ENCODE results near the gene ADGRL3. TPM values are rescaled to one million over a fixed set of nuclear protein-coding genes. Genes with fewer than 3 reads are reported as not detected.

Gene ADGRL3
- total RNA-seq, 1 donor from 2014 or later = 31.3 TPM

GRCh38 chr4:61820136-61820535, 620.0 kb downstream of the ADGRL3 start:
- H3K4me3 ChIP-seq (ENCODE audit: insufficient read depth, low read depth, low read length) = no peak overlapping the region
- peaks cover 2% of the 10 kb centered on the region for H3K9me3 ChIP-seq (ENCODE audit: insufficient read depth, low read depth, low read length)
- H3K27me3 Mint-ChIP-seq (ENCODE audit: low read depth, unreplicated experiment) = no peaks in the 10 kb centered on the region
- no peaks in the 10 kb centered on the region for H3K27me3 ChIP-seq (ENCODE audit: insufficient read depth, low read length)
- FAIRE-seq (no peak), DNase-seq (ENCODE audit: low read depth) (no peak)
- no peaks in the 10 kb centered on the region for H3K36me3 ChIP-seq (ENCODE audit: insufficient read depth, low read length)
- H3K4me1 ChIP-seq (ENCODE audit: insufficient read depth, low read length) = no peaks in the 10 kb centered on the region
- no peaks in the 10 kb centered on the region for H3K79me2 ChIP-seq (ENCODE audit: insufficient read depth, low read length)
- no peak overlapping the region for H3K4me3 Mint-ChIP-seq (ENCODE audit: unreplicated experiment)
- TF ChIP-seq, protein P1, sequence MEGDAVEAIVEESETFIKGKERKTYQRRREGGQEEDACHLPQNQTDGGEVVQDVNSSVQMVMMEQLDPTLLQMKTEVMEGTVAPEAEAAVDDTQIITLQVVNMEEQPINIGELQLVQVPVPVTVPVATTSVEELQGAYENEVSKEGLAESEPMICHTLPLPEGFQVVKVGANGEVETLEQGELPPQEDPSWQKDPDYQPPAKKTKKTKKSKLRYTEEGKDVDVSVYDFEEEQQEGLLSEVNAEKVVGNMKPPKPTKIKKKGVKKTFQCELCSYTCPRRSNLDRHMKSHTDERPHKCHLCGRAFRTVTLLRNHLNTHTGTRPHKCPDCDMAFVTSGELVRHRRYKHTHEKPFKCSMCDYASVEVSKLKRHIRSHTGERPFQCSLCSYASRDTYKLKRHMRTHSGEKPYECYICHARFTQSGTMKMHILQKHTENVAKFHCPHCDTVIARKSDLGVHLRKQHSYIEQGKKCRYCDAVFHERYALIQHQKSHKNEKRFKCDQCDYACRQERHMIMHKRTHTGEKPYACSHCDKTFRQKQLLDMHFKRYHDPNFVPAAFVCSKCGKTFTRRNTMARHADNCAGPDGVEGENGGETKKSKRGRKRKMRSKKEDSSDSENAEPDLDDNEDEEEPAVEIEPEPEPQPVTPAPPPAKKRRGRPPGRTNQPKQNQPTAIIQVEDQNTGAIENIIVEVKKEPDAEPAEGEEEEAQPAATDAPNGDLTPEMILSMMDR (IDR thresholded peaks at IDR 0.05; ENCODE audit: insufficient read depth, low read depth, low read length) = no peak
- no peak for TF ChIP-seq EZH2 (IDR thresholded peaks at IDR 0.05; ENCODE audit: insufficient read depth, low read length)
- no peak overlapping the region for H3K27ac ChIP-seq (ENCODE audit: low read depth, low read length)
- H4K20me1 ChIP-seq (ENCODE audit: insufficient read depth, low read length) = no peaks in the 10 kb centered on the region
- no peak overlapping the region for H3K27ac Mint-ChIP-seq (ENCODE audit: unreplicated experiment)
- no peak overlapping the region for H3K9ac ChIP-seq (ENCODE audit: low read length)
- H3K9me3 Mint-ChIP-seq (ENCODE audit: unreplicated experiment) = no peaks in the 10 kb centered on the region
- H3K4me2 ChIP-seq (ENCODE audit: low read length) = no peak overlapping the region
- no peaks in the 10 kb centered on the region for H3K4me1 Mint-ChIP-seq (ENCODE audit: low read depth, unreplicated experiment)
- no peak overlapping the region for H2AFZ ChIP-seq (ENCODE audit: low read depth, low read length)
- H3K36me3 Mint-ChIP-seq (ENCODE audit: low read depth, unreplicated experiment) = peaks cover 8% of the 10 kb centered on the region

DNA sequence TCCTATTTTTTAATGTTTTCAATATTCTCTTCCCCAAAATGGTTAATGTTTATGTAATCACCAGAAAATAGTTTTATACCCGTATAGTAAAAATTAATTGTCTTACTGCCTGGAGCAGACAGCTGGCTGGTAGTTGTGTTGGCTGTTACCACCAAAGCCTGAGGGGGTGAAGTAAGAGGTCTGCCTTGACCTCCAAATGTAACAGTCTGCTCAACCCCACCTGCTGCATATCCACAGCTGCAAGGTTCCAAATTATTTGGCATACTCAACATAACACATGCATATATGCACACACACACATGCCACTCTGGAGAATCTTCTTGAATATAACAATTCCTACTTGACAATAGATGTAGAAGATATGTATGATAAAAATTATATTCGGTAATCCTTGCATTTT, 624.3 kb downstream of the ADGRL3 start:
- Histone ChIP-seq H3K9me3 (ENCODE audit: insufficient read depth, low read depth, low read length) (no peaks in the 10 kb centered on the region), H3K27ac (ENCODE audit: low read depth, low read length) (no peak overlapping the region), H3K36me3 (ENCODE audit: insufficient read depth, low read length) (no peaks in the 10 kb centered on the region), H3K4me1 (ENCODE audit: insufficient read depth, low read length) (no peaks in the 10 kb centered on the region), H2AFZ (ENCODE audit: low read depth, low read length) (no peak overlapping the region), H3K79me2 (ENCODE audit: insufficient read depth, low read length) (no peaks in the 10 kb centered on the region), H3K9ac (ENCODE audit: low read length) (no peak overlapping the region), H3K4me2 (ENCODE audit: low read length) (no peak overlapping the region), H3K4me3 (ENCODE audit: insufficient read depth, low read depth, low read length) (no peak overlapping the region), H3K27me3 (ENCODE audit: insufficient read depth, low read length) (no peaks in the 10 kb centered on the region), H4K20me1 (ENCODE audit: insufficient read depth, low read length) (no peaks in the 10 kb centered on the region)
- FAIRE-seq (no peak), DNase-seq (ENCODE audit: low read depth) (no peak)
- Mint-ChIP-seq H3K4me1 (ENCODE audit: low read depth, unreplicated experiment) (no peaks in the 10 kb centered on the region), H3K27me3 (ENCODE audit: low read depth, unreplicated experiment) (no peaks in the 10 kb centered on the region), H3K9me3 (ENCODE audit: unreplicated experiment) (no peaks in the 10 kb centered on the region), H3K27ac (ENCODE audit: unreplicated experiment) (no peak overlapping the region), H3K4me3 (ENCODE audit: unreplicated experiment) (no peak overlapping the region), H3K36me3 (ENCODE audit: low read depth, unreplicated experiment) (no peaks in the 10 kb centered on the region)
- no peak for TF ChIP-seq EZH2 (IDR thresholded peaks at IDR 0.05; ENCODE audit: insufficient read depth, low read length)
- TF ChIP-seq, protein P1 (IDR thresholded peaks at IDR 0.05; ENCODE audit: insufficient read depth, low read depth, low read length) = no peak

DNA sequence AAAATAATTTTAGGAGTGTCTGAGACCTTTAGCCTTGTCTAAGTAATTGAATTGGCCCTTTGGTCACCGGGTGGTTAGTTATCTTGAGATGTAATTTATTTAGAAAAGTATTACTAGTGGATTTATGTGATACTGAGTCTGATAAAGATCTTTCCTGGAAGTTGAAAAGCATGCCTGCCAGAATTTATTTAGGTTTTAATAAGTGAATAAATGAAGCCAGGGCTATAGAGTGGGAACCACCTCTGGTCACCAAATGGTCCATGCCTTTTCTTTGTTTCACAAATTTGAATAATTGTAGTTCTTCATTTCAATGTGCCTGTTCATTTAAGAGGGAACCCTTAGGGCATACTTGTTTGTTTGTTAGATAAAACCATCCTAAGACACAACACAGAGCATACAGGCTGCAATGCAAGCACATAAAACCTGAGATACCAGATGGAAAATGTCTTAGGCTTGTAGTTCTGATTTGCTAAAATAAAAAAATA, 627.8 kb downstream of the ADGRL3 start:
- Histone ChIP-seq H3K4me1 (ENCODE audit: insufficient read depth, low read length) (no peaks in the 10 kb centered on the region), H3K4me3 (ENCODE audit: insufficient read depth, low read depth, low read length) (no peak overlapping the region), H3K27ac (ENCODE audit: low read depth, low read length) (no peak overlapping the region), H3K27me3 (ENCODE audit: insufficient read depth, low read length) (no peaks in the 10 kb centered on the region), H3K79me2 (ENCODE audit: insufficient read depth, low read length) (no peaks in the 10 kb centered on the region), H3K36me3 (ENCODE audit: insufficient read depth, low read length) (no peaks in the 10 kb centered on the region), H4K20me1 (ENCODE audit: insufficient read depth, low read length) (no peaks in the 10 kb centered on the region), H3K9me3 (ENCODE audit: insufficient read depth, low read depth, low read length) (no peaks in the 10 kb centered on the region), H2AFZ (ENCODE audit: low read depth, low read length) (no peak overlapping the region), H3K4me2 (ENCODE audit: low read length) (no peak overlapping the region), H3K9ac (ENCODE audit: low read length) (no peak overlapping the region)
- FAIRE-seq = no peak
- no peak for TF ChIP-seq EZH2 (IDR thresholded peaks at IDR 0.05; ENCODE audit: insufficient read depth, low read length)
- TF ChIP-seq, protein P1 (IDR thresholded peaks at IDR 0.05; ENCODE audit: insufficient read depth, low read depth, low read length) = no peak
- DNase-seq (ENCODE audit: low read depth) = no peak
- no peak overlapping the region for H3K4me3 Mint-ChIP-seq (ENCODE audit: unreplicated experiment)
- H3K36me3 Mint-ChIP-seq (ENCODE audit: low read depth, unreplicated experiment) = no peaks in the 10 kb centered on the region
- H3K9me3 Mint-ChIP-seq (ENCODE audit: unreplicated experiment) = no peaks in the 10 kb centered on the region
- H3K27ac Mint-ChIP-seq (ENCODE audit: unreplicated experiment) = no peak overlapping the region
- H3K4me1 Mint-ChIP-seq (ENCODE audit: low read depth, unreplicated experiment) = no peaks in the 10 kb centered on the region
- no peaks in the 10 kb centered on the region for H3K27me3 Mint-ChIP-seq (ENCODE audit: low read depth, unreplicated experiment)
